Muscle of arm (tissue), 12 donors: Measurements from ENCODE around the gene TFRC. TPM values are rescaled to one million over a fixed set of nuclear protein-coding genes. Genes with fewer than 3 reads are reported as not detected.
"Not testable (repeated sequence)": the region's sequence is repeated elsewhere in the genome, so short reads cannot be mapped to it uniquely, and the experiment has no call there.

Experiments
- DNase-seq: peaks from one replicate; pipeline ENCODE4 v3.0.0-alpha.2; 2013
- polyA plus RNA-seq, 12 donors: library from polyadenylated mRNA; unstranded; fragments of 120-200 nt; gene quantifications; one replicate each; pipeline ENCODE4 v1.2.1, GENCODE V29; 2013; ENCODE audit not compliant: insufficient read length in 12 of 12

The TFRC gene
- polyA plus RNA-seq, 12 donors: 30.2 to 67.7 (median 39.9) TPM; not detected in 1

GRCh38 chr3:196051282-196052076 lies 30.4 kb downstream of the TFRC start:
- no peak for DNase-seq

- no peak for DNase-seq
These were observed 31.3 kb downstream of the TFRC start for GRCh38 chr3:196050597-196050996.

GRCh38 chr3:196049653-196050052 lies 32.2 kb downstream of the TFRC start:
- DNase-seq: no peak

- no peak for DNase-seq
These were observed 32.8 kb downstream of the TFRC start for GRCh38 chr3:196048922-196049598.

GRCh38 chr3:196047391-196048030 lies 34.4 kb downstream of the TFRC start:
- DNase-seq: no peak

- no peak for DNase-seq
These were observed 37.4 kb downstream of the TFRC start for GRCh38 chr3:196044513-196044912.

GRCh38 chr3:196042673-196043072 lies 39.2 kb downstream of the TFRC start:
- DNase-seq: no peak

- DNase-seq: no peak
These were observed 42.5 kb downstream of the TFRC start for GRCh38 chr3:196039359-196039758.

- not testable (repeated sequence) for DNase-seq
These were observed 55.8 kb downstream of the TFRC start for GRCh38 chr3:196026059-196026458.

- no peak for DNase-seq
These were observed 56.9 kb downstream of the TFRC start for GRCh38 chr3:196024968-196025367.

GRCh38 chr3:196023947-196024346 lies 57.9 kb downstream of the TFRC start:
- DNase-seq: no peak

- not testable (repeated sequence) for DNase-seq
These were observed 59.4 kb downstream of the TFRC start for GRCh38 chr3:196022499-196022878.

- no peak for DNase-seq
These were observed 61.5 kb downstream of the TFRC start for GRCh38 chr3:196020373-196020772.

- not testable (repeated sequence) for DNase-seq
These were observed 62.3 kb downstream of the TFRC start for GRCh38 chr3:196019576-196019975.

- not testable (repeated sequence) for DNase-seq
These were observed 63.7 kb downstream of the TFRC start for GRCh38 chr3:196018159-196018558.

- DNase-seq: no peak
These were observed 65.4 kb downstream of the TFRC start for GRCh38 chr3:196016485-196016884.

GRCh38 chr3:196016059-196016458 lies 65.8 kb downstream of the TFRC start:
- no peak for DNase-seq

- no peak for DNase-seq
These were observed 68.1 kb downstream of the TFRC start for GRCh38 chr3:196013587-196014487.

- no peak for DNase-seq
These were observed 68.9 kb downstream of the TFRC start for GRCh38 chr3:196012941-196013476.

GRCh38 chr3:196012481-196012880 lies 69.4 kb downstream of the TFRC start:
- no peak for DNase-seq

GRCh38 chr3:196009456-196009855 lies 72.4 kb downstream of the TFRC start:
- DNase-seq: no peak
